HG02943 (cell line): ENCODE measurements around the gene SLC16A10.
"Not testable (repeated sequence)": the region's sequence is repeated elsewhere in the genome, so short reads cannot be mapped to it uniquely, and the experiment has no call there.

ENCODE experiments used
- ATAC-seq: cut with Tn5 transposase; IDR thresholded peaks from one replicate; pipeline ENCODE4 v1.9.1; 2021; ENCODE audit warnings: mild to moderate bottlenecking, low read depth, moderate library complexity; ENCODE audit not compliant: unreplicated experiment

SLC16A10 gene

GRCh38 chr6:111122458-111123286 is 35.4 kb downstream of the SLC16A10 start:
- no peak for ATAC-seq

- no peak for ATAC-seq
Measured at GRCh38 chr6:111124406-111124805, 37.1 kb downstream of the SLC16A10 start.

- no peak for ATAC-seq
Measured at GRCh38 chr6:111129013-111129412, 41.7 kb downstream of the SLC16A10 start.

- ATAC-seq, result not testable (repeated sequence)
Measured at GRCh38 chr6:111131018-111131417, 43.7 kb downstream of the SLC16A10 start.

GRCh38 chr6:111132669-111133068 is 45.4 kb downstream of the SLC16A10 start:
- ATAC-seq, result not testable (repeated sequence)

- not testable (repeated sequence) for ATAC-seq
Measured at GRCh38 chr6:111134236-111134869, 47.0 kb downstream of the SLC16A10 start.

- not testable (repeated sequence) for ATAC-seq
Measured at GRCh38 chr6:111137489-111138093, 50.3 kb downstream of the SLC16A10 start.

GRCh38 chr6:111147440-111147839 is 60.1 kb downstream of the SLC16A10 start:
- no peak for ATAC-seq

GRCh38 chr6:111148110-111148509 is 60.8 kb downstream of the SLC16A10 start:
- ATAC-seq, result no peak

GRCh38 chr6:111150577-111150976 is 63.3 kb downstream of the SLC16A10 start:
- no peak for ATAC-seq

- no peak for ATAC-seq
Measured at GRCh38 chr6:111154981-111155380, 67.7 kb downstream of the SLC16A10 start.

- no peak for ATAC-seq
Measured at GRCh38 chr6:111157412-111157811, 70.1 kb downstream of the SLC16A10 start.

GRCh38 chr6:111159633-111160032 is 72.3 kb downstream of the SLC16A10 start:
- ATAC-seq, result no peak

GRCh38 chr6:111161650-111162049 is 74.3 kb downstream of the SLC16A10 start:
- ATAC-seq, result no peak

- ATAC-seq, result no peak
Measured at GRCh38 chr6:111162504-111162903, 75.2 kb downstream of the SLC16A10 start.

- no peak for ATAC-seq
Measured at GRCh38 chr6:111171577-111172400, 84.5 kb downstream of the SLC16A10 start.

- no peak for ATAC-seq
Measured at GRCh38 chr6:111172563-111172962, 85.3 kb downstream of the SLC16A10 start.

GRCh38 chr6:111173341-111173740 is 86.0 kb downstream of the SLC16A10 start:
- no peak for ATAC-seq

GRCh38 chr6:111173946-111174345 is 86.6 kb downstream of the SLC16A10 start:
- no peak for ATAC-seq

- ATAC-seq, result no peak
Measured at GRCh38 chr6:111175109-111175508, 87.8 kb downstream of the SLC16A10 start.
